Activated T-helper 2 cell treated with anti-CD3 and anti-CD28 coated beads, Interferon-gamma antibody, Interleukin-2, Interleukin-4, amounts not matched to agents 10 μg/mL and 5 μg/mL and 100 μg/mL, durations not matched to agents 14 hours and 24 hours and 36 hours (primary cell): ENCODE results near the gene BCL2L13. TPM values are rescaled to one million over a fixed set of nuclear protein-coding genes. Genes with fewer than 3 reads are reported as not detected.
"Not testable (repeated sequence)": the region's sequence is repeated elsewhere in the genome, so short reads cannot be mapped to it uniquely, and the experiment has no call there.

Experiments
- DNase-seq: peaks from one replicate; pipeline ENCODE4 v3.0.0; 2021; ENCODE audit warnings: low spot score
- H3K27ac Mint-ChIP-seq: one replicate; pipeline ENCODE4 v1.8.0; 2021; ENCODE audit warnings: mixed read lengths
- H3K27me3 Mint-ChIP-seq: one replicate; pipeline ENCODE4 v1.8.0; 2021; ENCODE audit warnings: low read depth, mixed read lengths
- H3K36me3 Mint-ChIP-seq: one replicate; pipeline ENCODE4 v1.8.0; 2021; ENCODE audit warnings: low read depth, mixed read lengths
- H3K4me1 Mint-ChIP-seq: one replicate; pipeline ENCODE4 v1.8.0; 2021; ENCODE audit warnings: low read depth, mixed read lengths
- H3K4me3 Mint-ChIP-seq: one replicate; pipeline ENCODE4 v1.8.0; 2021; ENCODE audit warnings: low read depth, mild to moderate bottlenecking, moderate library complexity, mixed read lengths
- H3K9me3 Mint-ChIP-seq: one replicate; pipeline ENCODE4 v1.8.0; 2021; ENCODE audit warnings: mixed read lengths
- intact Hi-C: fragments of 100-400 bp; cut with micrococcal nuclease; formaldehyde crosslinking; loops from one replicate; pipeline ENCODE4 v1.15.1; 2023
- total RNA-seq: library from RNA; stranded (reverse); gene quantifications from 2 replicates; pipeline ENCODE4 v1.2.3, GENCODE V29; 2022

The BCL2L13 gene
- total RNA-seq, 1 donor from 2014 or later: 33.7 TPM

DNA sequence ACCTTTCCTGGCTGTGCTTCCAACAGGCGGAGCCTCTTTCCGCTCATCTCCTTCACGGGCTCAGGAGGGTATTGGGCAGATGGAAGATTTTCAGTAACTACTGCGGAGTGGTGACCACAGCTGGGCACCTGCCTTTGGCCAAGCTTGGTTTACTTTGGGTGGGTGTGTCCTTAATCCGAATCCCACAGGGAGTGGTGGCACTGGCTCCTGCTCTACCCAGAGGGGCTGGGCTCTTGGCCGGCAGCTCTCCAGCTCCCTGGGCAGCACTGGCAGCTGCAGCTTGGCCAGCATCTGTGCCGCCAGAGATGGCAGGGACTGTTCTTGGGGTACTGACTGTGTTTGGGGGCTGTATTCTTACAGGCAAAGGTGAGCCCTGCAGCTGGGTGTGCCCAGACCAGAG is 105.9 kb downstream of the BCL2L13 start:
- Mint-ChIP-seq H3K36me3 (peaks cover 2% of the 10 kb centered on the region), H3K4me1 (no peaks in the 10 kb centered on the region), H3K9me3 (no peaks in the 10 kb centered on the region), H3K27me3 (no peaks in the 10 kb centered on the region), H3K27ac (no peak overlapping the region), H3K4me3 (no peak overlapping the region)
- intact Hi-C loops: no loop called here
- no peak for DNase-seq

DNA sequence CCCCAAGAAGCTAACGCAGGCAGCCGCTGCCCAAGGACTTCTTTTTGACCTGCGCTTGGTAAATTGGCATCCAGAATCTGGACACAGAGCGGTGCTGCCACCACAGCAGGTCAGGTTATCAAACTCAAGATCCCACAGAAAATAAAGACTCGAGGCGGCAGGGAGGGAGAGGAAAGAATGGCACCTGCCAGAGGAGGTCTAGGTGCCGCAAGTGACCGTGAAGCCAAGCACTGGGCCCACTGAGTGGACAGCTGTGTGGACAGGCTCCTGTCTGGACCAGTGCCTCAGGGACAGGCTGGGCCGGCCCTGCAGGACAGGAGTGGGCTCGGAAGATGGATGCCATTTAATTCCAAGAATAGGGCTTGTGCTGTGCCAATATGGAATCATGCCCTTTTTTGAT is 108.4 kb downstream of the BCL2L13 start:
- Mint-ChIP-seq H3K36me3 (peaks cover 2% of the 10 kb centered on the region), H3K9me3 (no peaks in the 10 kb centered on the region), H3K27me3 (no peaks in the 10 kb centered on the region), H3K27ac (no peak overlapping the region), H3K4me3 (no peak overlapping the region), H3K4me1 (no peaks in the 10 kb centered on the region)
- DNase-seq: no peak
- intact Hi-C loops: no loop called here

DNA sequence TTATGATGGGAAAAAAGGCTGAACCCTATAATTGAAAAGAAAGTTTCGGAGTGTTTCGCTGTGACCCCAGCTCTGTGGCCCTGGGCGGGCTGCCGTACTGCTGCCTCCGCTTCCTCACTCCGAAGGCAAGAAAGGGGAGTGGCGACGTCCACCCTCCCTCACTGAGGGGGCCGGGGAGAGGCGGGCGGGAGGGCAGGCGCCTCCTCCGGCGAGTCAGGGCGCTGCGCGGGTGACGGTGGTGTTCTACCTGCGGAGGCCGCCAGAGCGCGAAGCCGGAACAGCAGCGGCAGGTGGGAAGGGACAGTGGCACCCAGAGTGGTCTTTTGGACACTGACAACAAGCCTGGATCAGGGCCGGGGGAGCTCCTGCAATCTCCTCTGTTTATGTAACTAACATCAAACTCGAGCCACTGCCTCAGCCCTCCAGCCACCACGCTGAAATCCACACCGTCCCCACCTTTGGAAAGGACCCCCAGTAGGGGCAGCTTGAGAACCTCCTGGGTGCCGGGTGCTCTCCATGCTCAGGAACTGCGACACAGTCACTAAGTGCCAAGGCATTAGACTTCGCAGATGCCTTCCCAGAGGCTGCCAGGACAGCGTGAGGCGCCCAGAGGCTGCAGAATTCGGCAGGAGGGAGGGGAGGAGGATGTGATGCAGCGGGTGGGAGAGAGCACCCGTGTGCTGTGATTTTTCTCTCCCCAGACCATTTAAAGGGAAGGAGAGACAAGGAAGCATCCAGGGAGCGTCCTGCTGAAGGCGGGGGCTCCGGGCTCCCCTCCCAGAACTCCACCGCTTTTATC is 110.2 kb downstream of the BCL2L13 start:
- no peak for DNase-seq
- H3K27ac Mint-ChIP-seq: no peak overlapping the region
- no peak overlapping the region for H3K4me3 Mint-ChIP-seq
- intact Hi-C loops: no loop called here
- no peaks in the 10 kb centered on the region for H3K9me3 Mint-ChIP-seq
- H3K36me3 Mint-ChIP-seq: no peaks in the 10 kb centered on the region
- H3K27me3 Mint-ChIP-seq: no peaks in the 10 kb centered on the region
- no peaks in the 10 kb centered on the region for H3K4me1 Mint-ChIP-seq

DNA sequence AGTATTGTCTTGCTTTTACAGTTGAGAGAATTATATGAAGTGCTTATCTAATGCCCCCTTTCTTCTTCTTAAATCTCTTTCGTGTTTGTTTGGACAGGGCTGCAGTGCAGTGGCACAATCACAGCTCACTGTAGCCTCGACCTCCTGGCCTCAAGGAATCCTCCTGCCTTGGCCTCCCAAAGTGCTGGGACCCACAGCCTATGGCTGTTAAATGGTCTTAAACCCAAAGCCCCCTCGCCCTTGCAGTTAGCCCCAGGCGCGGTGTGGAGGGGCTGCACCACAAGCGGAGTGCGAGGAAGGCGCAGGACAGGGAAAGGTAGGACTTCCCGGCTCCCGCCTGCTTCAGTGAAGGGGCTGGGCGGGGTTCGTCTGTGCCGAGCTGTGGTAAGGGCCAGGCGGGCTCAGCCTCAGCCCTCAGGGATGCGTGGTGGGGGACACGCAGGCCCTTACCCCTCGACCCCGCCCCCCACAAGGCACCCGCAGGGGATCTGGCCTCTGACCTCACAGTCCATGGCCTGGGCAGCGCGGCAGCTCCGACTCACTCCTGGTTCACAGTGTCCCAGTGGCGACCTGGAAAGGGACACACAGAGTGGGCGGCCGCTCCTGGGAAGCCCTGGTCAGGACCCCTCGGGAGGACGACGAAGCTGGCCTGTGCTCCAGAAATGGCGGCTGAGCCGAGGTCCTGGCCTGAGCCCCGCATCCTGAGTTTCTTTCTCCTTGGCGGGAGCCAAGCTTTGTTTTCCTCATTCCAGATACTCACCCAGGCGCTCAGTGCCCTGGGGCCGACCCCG is 111.2 kb downstream of the BCL2L13 start:
- no peaks in the 10 kb centered on the region for H3K9me3 Mint-ChIP-seq
- no peak overlapping the region for H3K4me3 Mint-ChIP-seq
- intact Hi-C loops: no loop called here
- no peaks in the 10 kb centered on the region for H3K27me3 Mint-ChIP-seq
- no peak for DNase-seq
- no peaks in the 10 kb centered on the region for H3K36me3 Mint-ChIP-seq
- no peak overlapping the region for H3K27ac Mint-ChIP-seq
- no peaks in the 10 kb centered on the region for H3K4me1 Mint-ChIP-seq

DNA sequence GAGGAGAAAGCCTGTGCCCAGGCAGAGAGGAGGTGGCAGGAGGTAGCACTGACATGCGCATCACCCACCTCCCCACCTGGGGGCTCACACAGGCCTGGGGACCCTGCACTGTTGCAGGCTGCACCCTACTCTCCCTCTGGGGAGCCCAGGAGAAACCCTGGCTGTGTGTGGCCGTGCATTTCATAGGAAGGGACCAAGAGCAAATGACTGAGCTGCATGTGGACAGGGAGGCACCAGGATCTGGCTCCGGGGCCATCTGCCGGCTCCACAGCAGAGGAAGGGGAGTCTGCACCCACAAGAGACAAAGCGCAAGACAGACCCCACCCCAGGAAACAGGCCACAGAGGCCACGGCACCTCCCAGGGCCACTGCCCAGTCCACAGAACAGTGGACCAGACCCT is 113.0 kb downstream of the BCL2L13 start:
- Mint-ChIP-seq H3K27me3 (peaks cover 2% of the 10 kb centered on the region), H3K36me3 (no peaks in the 10 kb centered on the region), H3K9me3 (no peaks in the 10 kb centered on the region), H3K4me3 (no peak overlapping the region), H3K4me1 (no peaks in the 10 kb centered on the region), H3K27ac (no peak overlapping the region)
- intact Hi-C loops: no loop called here
- DNase-seq: no peak

DNA sequence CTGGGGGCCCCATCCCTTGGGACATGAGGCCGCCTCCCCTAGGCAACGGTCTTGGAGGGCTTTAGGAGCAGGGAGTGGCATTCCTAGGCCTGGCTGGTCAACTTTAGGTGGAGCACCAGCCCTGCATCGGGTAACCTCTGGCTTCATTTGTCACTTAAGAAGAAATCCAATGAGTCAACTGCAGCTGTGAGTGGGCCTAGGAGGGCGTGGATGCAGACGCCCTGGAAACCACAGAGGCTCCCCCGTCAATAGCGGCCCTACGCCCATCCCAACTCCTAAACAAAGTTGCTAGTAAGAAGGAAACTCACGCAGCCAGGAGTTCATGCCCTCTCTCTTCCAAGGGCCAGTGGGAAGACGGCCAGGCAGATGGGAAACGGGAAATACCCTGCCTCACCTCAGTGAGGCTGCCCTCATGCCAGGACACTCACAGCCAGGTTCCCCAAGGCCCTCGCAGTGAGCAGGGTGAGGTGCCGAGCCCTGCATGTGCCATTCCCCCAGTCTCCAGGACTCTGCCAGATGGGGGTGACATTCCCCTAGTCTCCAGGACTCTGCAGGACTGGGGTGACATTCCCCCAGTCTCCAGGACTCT is 114.9 kb downstream of the BCL2L13 start:
- no peaks in the 10 kb centered on the region for H3K4me1 Mint-ChIP-seq
- DNase-seq: no peak

DNA sequence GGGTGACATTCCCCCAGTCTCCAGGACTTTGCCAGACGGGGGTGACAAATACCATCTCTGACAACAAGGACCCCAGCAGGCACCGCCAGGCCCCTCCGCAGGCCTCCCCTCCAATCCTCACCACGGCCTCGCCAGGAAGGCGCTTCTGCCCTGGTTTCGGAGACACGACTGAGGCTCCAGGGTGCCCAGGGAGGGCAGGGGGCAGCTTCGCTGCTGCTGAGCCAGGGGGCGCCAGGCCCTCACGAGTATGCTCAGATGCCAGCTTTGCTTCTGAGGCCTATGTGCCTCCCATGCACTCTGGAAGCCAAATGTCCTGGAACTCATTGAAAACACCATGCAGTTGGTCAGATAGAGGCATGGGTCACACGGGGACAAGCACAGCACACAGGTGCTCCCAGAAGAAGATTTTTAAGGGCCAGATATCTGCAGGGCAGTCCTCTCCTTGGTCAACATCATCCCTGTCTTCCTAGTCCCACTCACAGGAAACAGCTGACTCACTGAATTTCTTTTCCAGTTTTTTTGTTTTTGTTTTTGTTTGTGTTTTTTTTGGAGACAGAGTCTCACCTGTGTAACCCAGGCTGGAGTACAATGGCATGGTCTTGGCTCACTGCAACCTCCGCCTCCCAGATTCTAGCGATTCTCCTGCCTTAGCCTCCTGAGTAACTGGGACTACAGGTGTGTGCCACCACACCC is 115.8 kb downstream of the BCL2L13 start:
- no peak overlapping the region for H3K27ac Mint-ChIP-seq
- H3K4me1 Mint-ChIP-seq: no peaks in the 10 kb centered on the region
- DNase-seq: no peak
- H3K9me3 Mint-ChIP-seq: no peaks in the 10 kb centered on the region
- H3K27me3 Mint-ChIP-seq: peaks cover 6% of the 10 kb centered on the region
- intact Hi-C loops: no loop called here
- H3K36me3 Mint-ChIP-seq: no peaks in the 10 kb centered on the region
- H3K4me3 Mint-ChIP-seq: no peak overlapping the region

More for the DNA sequence above, 114.9 kb downstream of the BCL2L13 start:
- intact Hi-C loops: no loop called here
- no peaks in the 10 kb centered on the region for H3K36me3 Mint-ChIP-seq
- H3K9me3 Mint-ChIP-seq: no peaks in the 10 kb centered on the region
- no peak overlapping the region for H3K27ac Mint-ChIP-seq
- peaks cover 4% of the 10 kb centered on the region for H3K27me3 Mint-ChIP-seq
- no peak overlapping the region for H3K4me3 Mint-ChIP-seq

- Mint-ChIP-seq H3K4me1 (peaks cover 9% of the 10 kb centered on the region), H3K27ac (no peak overlapping the region), H3K4me3 (no peak overlapping the region), H3K27me3 (peaks cover 40% of the 10 kb centered on the region), H3K9me3 (no peaks in the 10 kb centered on the region), H3K36me3 (no peaks in the 10 kb centered on the region)
- DNase-seq: no peak
- intact Hi-C loops: no loop called here
These were observed 122.6 kb downstream of the BCL2L13 start for GRCh38 chr22:17761138-17761488.

DNA sequence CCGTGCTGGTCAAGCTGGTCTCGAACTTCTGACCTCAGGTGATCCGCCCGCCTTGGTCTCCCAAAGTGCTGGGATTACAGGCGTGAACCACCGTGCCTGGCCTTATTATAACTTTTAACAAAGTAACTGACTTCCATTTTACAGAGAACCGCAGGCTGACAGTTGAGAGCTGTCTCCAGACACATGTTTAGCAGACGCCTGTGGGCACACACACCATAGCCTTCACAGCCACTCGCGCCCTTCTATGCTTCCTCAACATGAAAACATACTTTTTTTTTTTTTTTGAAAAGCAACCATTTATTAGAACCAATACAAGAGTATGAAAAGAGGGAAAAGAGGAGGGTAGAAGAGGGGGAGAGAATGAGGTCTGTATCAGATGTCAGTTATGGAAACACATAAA is 124.9 kb downstream of the BCL2L13 start:
- H3K36me3 Mint-ChIP-seq, DNase-seq, H3K4me3 Mint-ChIP-seq, H3K27ac Mint-ChIP-seq, intact Hi-C loops, H3K9me3 Mint-ChIP-seq: not testable (repeated sequence)
- peaks cover 19% of the 10 kb centered on the region for H3K4me1 Mint-ChIP-seq
- H3K27me3 Mint-ChIP-seq: peaks cover 42% of the 10 kb centered on the region

DNA sequence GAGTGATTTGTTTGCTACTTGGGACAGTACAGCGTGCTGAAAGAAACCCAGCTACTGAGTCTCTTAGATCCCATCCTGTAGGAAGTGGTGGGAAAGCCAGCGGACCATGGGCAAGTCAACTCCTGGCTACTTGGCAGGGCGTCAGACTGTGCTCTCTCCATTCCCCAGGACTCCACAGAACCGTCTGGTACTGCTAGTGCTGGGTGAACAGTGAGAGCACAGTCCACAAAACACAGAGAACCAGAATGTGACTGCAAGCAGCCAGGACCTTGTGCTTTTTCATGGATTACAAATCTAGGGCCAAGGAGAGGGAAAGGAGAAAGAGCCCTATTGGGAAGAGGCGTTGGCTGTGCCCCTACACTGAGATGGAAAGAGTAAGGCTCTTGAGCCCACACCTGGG is 125.5 kb downstream of the BCL2L13 start:
- Mint-ChIP-seq H3K4me1 (peaks cover 19% of the 10 kb centered on the region), H3K36me3 (no peaks in the 10 kb centered on the region), H3K27ac (no peak overlapping the region), H3K4me3 (no peak overlapping the region), H3K27me3 (peaks cover 40% of the 10 kb centered on the region), H3K9me3 (no peaks in the 10 kb centered on the region)
- no peak for DNase-seq
- intact Hi-C loops: no loop called here

DNA sequence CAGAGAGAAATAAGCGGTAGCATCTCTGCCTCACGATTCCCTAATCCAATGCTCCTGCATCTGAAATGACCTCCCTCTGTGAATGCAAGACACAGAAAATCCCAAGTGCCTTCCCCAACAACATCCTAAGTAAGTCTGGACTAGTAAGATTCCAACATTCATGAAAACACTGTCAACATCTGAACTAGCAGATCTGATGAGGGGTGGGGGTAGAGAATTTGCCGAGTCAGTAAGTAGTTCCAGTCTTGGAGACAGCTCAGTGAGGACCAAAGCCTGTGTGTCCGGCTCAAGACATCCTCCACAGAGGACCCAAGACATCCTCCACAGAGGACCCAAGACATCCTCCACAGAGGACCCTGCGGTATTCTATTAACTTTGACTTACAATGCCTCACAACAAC is 126.3 kb downstream of the BCL2L13 start:
- peaks cover 44% of the 10 kb centered on the region for H3K27me3 Mint-ChIP-seq
- not testable (repeated sequence) for DNase-seq, H3K27ac Mint-ChIP-seq, H3K36me3 Mint-ChIP-seq, H3K4me3 Mint-ChIP-seq, H3K9me3 Mint-ChIP-seq
- intact Hi-C loops: loop anchor here (5.0 kb wide), 1 partner anchor 312 kb away; the partner anchor contains the start of gene PEX26
- H3K4me1 Mint-ChIP-seq: peaks cover 19% of the 10 kb centered on the region

DNA sequence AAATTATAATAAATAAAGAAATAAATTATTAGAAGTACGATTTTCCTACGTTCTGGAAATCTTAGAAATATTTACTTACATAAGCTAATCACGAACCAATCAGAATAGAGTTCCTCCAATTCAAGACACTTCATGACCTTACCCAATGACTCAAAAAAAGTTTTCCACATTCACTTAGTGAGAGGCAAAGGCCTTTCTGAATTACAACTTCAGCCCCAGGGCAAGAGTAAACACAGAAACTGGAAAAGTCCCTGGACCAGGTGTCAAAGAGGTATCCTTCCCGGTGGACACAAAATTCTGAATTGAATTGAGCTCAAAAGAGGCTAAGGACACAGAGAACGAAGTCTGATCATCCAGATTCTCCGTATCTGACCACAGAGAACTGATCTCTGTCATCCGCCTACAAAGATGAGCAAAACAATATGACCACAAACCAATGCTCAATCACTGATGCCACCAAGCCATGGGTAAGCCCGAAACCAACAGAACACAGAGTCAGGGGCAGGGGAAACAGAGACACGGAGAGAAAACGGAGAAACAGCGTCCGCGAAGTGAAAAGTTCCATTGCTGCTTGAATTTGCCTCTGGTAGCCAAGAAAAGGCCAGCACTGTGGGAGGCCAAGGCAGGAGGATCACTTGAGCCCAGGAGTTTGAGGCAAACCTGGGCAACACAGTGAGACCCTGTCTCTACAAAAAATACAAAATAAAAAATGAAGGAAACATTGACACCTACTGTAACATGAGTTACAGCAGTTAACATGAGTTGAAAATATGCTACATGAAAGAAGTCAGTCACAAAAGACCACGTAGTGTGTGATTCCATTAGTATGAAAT is 128.9 kb downstream of the BCL2L13 start:
- intact Hi-C loops: loop anchor here (1.0 to 5.0 kb wide), 5 partner anchors 10 to 310 kb away; partner anchors contain the start of genes BCL2L13 and PEX26

More for the DNA sequence above, 128.9 kb downstream of the BCL2L13 start:
- Mint-ChIP-seq H3K27ac (peak overlapping the region; percentile 43), H3K36me3 (peaks cover under 1% of the 10 kb centered on the region), H3K4me3 (peak overlapping the region; percentile 2), H3K27me3 (peaks cover 51% of the 10 kb centered on the region), H3K9me3 (no peaks in the 10 kb centered on the region), H3K4me1 (peaks cover 19% of the 10 kb centered on the region)
- peak; percentile 52 for DNase-seq
